GM12801 (cell line): Measurements from ENCODE around the gene COL25A1.

ENCODE experiments used
- CTCF ChIP-seq: IDR thresholded peaks from one replicate; pipeline ENCODE4 v1.5.1; 2011; ENCODE audit warnings: control low read depth; ENCODE audit not compliant: insufficient read length; ENCODE audit errors: extremely low read depth

The COL25A1 gene

GRCh38 chr4:109302361-109303139 lies at the start of gene COL25A1:
COL25A1 (minus strand) TSS chr4:109302658.
- TF ChIP-seq CTCF, result no peak

GRCh38 chr4:109350121-109350520 lies 47.7 kb upstream of the COL25A1 start:
- TF ChIP-seq CTCF, result no peak

GRCh38 chr4:109334129-109335105 lies 32.0 kb upstream of the COL25A1 start:
- TF ChIP-seq CTCF, result no peak

GRCh38 chr4:109332926-109333464 lies 30.5 kb upstream of the COL25A1 start:
- TF ChIP-seq CTCF, result no peak

- no peak for TF ChIP-seq CTCF
These were observed 25.2 kb upstream of the COL25A1 start for GRCh38 chr4:109327641-109328040.

GRCh38 chr4:109325698-109326097 lies 23.2 kb upstream of the COL25A1 start:
- no peak for TF ChIP-seq CTCF

- TF ChIP-seq CTCF, result no peak
These were observed 20.9 kb upstream of the COL25A1 start for GRCh38 chr4:109323348-109323747.
